ENCODE measurements around the gene IL23R.

DNA sequence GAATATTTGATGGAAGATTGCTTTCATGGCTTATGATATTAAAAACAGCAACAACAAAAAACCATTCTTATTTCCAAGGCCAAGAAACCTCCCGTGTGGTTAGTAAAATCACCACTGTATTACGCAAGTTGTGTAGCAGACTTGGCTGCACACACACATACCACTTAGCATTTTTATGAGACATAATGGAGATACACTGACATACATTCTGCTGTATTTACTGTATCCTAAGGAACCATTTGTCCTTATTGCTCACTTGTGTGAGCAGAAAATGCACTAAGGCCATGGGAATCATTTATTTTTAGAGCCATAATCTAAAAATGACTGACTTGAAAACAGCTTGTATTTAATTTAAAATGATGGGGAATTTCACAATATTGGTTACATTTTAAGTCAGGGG is 30.9 kb upstream of the IL23R start:
- TF ChIP-seq POLR2A (IDR thresholded peaks at IDR 0.05), result no peak
- TF ChIP-seq, protein P1, sequence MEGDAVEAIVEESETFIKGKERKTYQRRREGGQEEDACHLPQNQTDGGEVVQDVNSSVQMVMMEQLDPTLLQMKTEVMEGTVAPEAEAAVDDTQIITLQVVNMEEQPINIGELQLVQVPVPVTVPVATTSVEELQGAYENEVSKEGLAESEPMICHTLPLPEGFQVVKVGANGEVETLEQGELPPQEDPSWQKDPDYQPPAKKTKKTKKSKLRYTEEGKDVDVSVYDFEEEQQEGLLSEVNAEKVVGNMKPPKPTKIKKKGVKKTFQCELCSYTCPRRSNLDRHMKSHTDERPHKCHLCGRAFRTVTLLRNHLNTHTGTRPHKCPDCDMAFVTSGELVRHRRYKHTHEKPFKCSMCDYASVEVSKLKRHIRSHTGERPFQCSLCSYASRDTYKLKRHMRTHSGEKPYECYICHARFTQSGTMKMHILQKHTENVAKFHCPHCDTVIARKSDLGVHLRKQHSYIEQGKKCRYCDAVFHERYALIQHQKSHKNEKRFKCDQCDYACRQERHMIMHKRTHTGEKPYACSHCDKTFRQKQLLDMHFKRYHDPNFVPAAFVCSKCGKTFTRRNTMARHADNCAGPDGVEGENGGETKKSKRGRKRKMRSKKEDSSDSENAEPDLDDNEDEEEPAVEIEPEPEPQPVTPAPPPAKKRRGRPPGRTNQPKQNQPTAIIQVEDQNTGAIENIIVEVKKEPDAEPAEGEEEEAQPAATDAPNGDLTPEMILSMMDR (IDR thresholded peaks at IDR 0.05), result no peak
